Mesodermal cell (in vitro differentiated cells): ENCODE measurements around the gene CTIF.
"Not testable (repeated sequence)": the region's sequence is repeated elsewhere in the genome, so short reads cannot be mapped to it uniquely, and the experiment has no call there.

ENCODE experiments used
- H3K27ac ChIP-seq: 2 replicates; pipeline ENCODE4 v1.7.0; 2013; ENCODE audit warnings: mild to moderate bottlenecking, low read depth, low read length, moderate library complexity; ENCODE audit not compliant: severe bottlenecking
- H3K36me3 ChIP-seq: 2 replicates; pipeline ENCODE4 v1.7.1; 2013; ENCODE audit warnings: mild to moderate bottlenecking, low read length, moderate library complexity; ENCODE audit not compliant: control insufficient read depth, insufficient read depth
- H3K4me1 ChIP-seq: one replicate; pipeline ENCODE4 v1.7.1; 2013; ENCODE audit warnings: mild to moderate bottlenecking, low read length; ENCODE audit not compliant: insufficient read depth, control insufficient read depth, poor library complexity, severe bottlenecking
- H3K4me3 ChIP-seq: 2 replicates; pipeline ENCODE4 v1.7.0; 2013; ENCODE audit warnings: low read length, control low read depth, mild to moderate bottlenecking; ENCODE audit not compliant: insufficient read depth, poor library complexity, severe bottlenecking; ENCODE audit errors: extremely low read depth
- H3K9me3 ChIP-seq: 2 replicates; pipeline ENCODE4 v1.7.1; 2013; ENCODE audit warnings: mild to moderate bottlenecking, low read length, moderate library complexity; ENCODE audit not compliant: control insufficient read depth
- WGBS, 2 experiments: methylation state at CpG; one replicate each; pipeline ENCODE4 v1.1.5; 2013; ENCODE audit warnings: missing lambda C conversion rate in 2 of 2; ENCODE audit not compliant: insufficient coverage in 2 of 2; 5-methylcytosine and 5-hydroxymethylcytosine counted together

Gene CTIF

DNA sequence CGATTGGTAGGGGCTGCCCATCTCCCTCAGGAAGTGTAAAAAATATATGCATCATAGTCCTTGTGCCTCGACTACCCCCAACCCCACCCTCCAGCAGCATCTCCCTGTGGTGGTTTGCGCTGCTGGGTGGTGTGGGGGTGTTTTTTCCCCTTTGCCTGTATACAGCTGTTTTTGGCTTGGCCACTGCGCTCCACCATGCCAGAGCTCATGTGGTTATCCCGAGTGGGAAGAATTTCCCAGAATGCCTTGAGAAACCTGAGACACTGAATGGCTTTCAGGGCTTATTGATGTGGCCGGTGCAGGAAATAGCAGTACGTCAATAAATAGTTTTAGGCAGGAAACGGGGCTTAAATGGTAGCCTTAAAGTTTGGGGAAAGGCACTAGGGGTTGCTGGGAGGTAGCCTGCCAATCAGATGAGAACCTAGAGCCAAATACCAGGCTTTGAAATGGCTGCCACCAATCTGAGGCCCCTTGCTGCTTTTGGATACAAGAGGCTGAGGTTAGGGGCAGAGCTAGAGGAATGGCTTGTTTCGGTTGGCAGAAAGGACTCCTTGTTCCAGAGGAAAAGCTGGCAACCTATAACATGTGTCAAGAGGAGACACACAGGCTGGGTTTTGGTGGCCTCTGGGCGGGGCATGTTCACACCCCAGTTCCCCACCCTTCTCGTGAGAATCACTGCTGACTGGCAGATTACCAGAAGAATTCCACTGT is 267.9 kb downstream of the CTIF start:
- H3K4me3 ChIP-seq = no peak overlapping the region
- no peak overlapping the region for H3K27ac ChIP-seq
- peaks cover 9% of the 10 kb centered on the region for H3K36me3 ChIP-seq
- whole genome bisulfite sequencing, 2 experiments = 83 to 87% methylated on average over 6 to 8 of the region's 11 CpGs
- no peaks in the 10 kb centered on the region for H3K9me3 ChIP-seq
- peaks cover 3% of the 10 kb centered on the region for H3K4me1 ChIP-seq

DNA sequence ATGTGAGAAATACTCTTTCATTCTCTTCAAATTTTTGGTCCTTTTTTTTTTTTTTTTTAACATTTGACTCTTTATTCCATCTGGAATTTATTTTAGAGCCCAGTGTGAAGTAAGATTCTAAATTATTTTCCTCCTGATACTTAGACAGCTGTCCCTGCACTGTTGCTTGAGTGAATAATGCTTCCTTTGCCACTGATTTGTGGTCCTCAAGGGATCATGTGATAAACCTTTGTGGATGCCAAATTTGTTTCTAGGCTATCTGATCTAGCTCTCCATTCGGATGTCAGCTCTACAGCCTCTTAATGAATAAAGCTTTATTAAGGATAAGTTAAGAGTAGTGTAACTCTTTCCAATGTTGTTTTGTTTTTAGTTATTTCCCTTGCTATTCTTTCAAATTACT is 269.6 kb downstream of the CTIF start:
- H3K9me3 ChIP-seq = no peaks in the 10 kb centered on the region
- WGBS, 2 experiments = 100% methylated on average over 1 of the region's 1 CpG; no CpG with 5 or more reads in 1 of the 2 experiments
- H3K36me3 ChIP-seq = peaks cover 7% of the 10 kb centered on the region
- H3K4me1 ChIP-seq = peaks cover 3% of the 10 kb centered on the region
- H3K27ac ChIP-seq = no peak overlapping the region
- H3K4me3 ChIP-seq = no peak overlapping the region

DNA sequence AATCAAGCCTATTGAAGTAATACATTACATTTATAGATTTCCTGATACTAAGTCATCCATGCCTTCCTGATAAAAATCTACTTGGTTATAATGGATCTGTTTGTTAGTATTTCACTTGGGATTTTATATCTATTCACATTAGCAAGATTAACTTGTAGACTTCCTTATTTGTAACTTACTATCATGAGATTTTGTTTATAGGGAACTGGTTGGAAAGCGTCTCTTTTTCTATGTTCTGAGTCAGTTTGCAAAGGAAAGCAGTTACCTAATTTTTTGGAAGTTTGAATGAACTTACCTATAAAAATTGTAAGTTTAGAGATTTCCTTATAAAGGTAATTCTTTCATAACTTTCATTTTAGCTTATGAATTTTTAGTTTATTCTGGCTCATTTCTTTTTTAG is 270.5 kb downstream of the CTIF start:
- Histone ChIP-seq H3K9me3 (no peaks in the 10 kb centered on the region), H3K36me3 (peaks cover 8% of the 10 kb centered on the region), H3K4me1 (peaks cover 11% of the 10 kb centered on the region), H3K27ac (no peak overlapping the region), H3K4me3 (no peak overlapping the region)
- no CpG with 5 or more reads among the region's 1 CpG for WGBS, 2 experiments

DNA sequence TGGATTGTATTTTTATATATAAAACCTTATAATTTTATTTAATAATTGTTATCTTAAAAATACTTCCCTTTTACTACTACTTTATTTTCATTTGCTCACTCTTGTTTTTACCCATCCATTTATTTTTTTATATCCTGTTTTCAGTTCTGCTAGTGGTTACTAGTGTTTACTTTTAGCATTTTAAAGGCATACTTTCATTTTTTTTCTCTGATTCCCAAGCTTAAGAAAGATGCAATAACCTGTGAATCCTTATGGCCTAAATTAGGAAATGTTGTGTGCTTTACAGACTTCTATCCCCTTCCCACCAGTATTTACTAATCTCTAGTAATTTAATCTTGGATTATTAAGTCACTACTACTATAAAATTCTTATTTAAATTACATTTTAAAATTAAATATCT is 272.0 kb downstream of the CTIF start:
- Histone ChIP-seq H3K9me3 (no peaks in the 10 kb centered on the region), H3K4me1 (peaks cover 12% of the 10 kb centered on the region)

DNA sequence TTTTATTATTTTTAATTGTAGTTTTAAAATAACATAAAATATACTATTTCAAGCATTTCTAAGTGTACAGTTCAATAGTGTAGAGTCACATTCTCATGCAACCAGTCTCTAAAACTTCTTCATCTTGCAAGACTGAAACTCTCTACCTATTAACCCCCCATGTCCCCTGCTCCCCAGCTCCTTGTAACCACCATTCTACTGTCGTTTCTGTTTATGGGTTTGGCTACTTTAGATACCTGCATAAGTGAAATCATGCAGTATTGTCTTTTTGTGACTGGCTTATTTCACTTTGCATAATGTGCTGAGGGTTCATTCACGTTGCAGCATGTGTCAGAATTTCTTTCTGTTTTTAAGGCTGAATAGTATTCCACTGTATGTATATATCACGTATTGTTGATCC is 272.6 kb downstream of the CTIF start:
- Histone ChIP-seq H3K36me3 (peaks cover 4% of the 10 kb centered on the region), H3K4me1 (peaks cover 12% of the 10 kb centered on the region), H3K9me3 (no peaks in the 10 kb centered on the region), H3K27ac (no peak overlapping the region), H3K4me3 (no peak overlapping the region)
- 100% methylated on average over 1 of the region's 3 CpGs; no CpG with 5 or more reads in 1 of the 2 experiments for WGBS, 2 experiments

More for the DNA sequence above, 272.0 kb downstream of the CTIF start:
- Histone ChIP-seq H3K4me3 (no peak overlapping the region), H3K36me3 (peaks cover 4% of the 10 kb centered on the region), H3K27ac (no peak overlapping the region)

DNA sequence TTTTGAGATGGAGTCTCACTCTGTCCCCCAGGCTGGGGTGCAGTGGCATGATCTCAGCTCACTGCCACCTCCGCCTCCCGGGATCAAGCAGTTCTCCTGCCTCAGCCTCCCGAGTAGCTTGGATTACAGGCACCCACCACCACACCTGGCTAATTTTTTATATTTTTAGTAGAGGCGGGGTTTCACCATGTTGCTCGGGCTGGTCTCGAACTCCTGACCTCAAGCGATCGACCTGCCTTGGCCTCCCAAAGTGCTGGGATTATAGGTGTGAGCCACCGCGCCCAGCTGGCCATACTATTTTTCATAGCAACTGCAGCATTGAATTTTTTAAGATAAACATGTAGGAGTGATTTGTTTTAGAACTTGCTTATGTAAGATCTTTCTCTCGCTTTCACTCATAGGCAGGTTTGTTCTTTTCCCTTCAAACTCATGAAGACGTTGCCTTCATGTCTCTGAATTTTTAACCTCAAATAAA is 273.2 kb downstream of the CTIF start:
- H3K36me3 ChIP-seq, H3K9me3 ChIP-seq, H3K4me3 ChIP-seq, H3K27ac ChIP-seq: not testable (repeated sequence)
- WGBS, 2 experiments = 93% methylated on average over 5 to 8 of the region's 12 CpGs
- H3K4me1 ChIP-seq = peaks cover 10% of the 10 kb centered on the region

DNA sequence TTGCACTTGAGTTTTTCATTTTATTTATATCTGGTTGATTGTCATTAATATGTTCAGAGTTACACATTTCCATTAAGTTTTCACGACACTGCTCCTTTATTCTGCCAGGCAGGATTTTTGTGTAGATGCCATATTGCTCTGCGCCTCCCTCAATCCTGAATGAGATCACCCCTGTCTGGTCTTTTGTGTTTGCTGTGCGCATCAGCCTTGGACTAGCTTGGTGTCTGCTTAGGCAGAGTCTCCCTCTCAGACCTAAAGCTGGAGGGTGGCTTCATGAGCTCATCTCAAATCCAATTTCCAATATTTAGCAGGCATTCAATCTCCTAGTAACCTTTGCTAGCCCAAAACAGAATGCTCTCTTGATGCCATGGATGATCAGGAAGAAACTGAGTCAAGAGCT is 274.5 kb downstream of the CTIF start:
- H3K4me1 ChIP-seq = peaks cover 9% of the 10 kb centered on the region
- 90 to 100% methylated on average over 1 to 3 of the region's 3 CpGs for WGBS, 2 experiments
- peak overlapping the region; percentile 62 for H3K27ac ChIP-seq
- no peak overlapping the region for H3K4me3 ChIP-seq
- H3K9me3 ChIP-seq = no peaks in the 10 kb centered on the region
- H3K36me3 ChIP-seq = peaks cover 4% of the 10 kb centered on the region

DNA sequence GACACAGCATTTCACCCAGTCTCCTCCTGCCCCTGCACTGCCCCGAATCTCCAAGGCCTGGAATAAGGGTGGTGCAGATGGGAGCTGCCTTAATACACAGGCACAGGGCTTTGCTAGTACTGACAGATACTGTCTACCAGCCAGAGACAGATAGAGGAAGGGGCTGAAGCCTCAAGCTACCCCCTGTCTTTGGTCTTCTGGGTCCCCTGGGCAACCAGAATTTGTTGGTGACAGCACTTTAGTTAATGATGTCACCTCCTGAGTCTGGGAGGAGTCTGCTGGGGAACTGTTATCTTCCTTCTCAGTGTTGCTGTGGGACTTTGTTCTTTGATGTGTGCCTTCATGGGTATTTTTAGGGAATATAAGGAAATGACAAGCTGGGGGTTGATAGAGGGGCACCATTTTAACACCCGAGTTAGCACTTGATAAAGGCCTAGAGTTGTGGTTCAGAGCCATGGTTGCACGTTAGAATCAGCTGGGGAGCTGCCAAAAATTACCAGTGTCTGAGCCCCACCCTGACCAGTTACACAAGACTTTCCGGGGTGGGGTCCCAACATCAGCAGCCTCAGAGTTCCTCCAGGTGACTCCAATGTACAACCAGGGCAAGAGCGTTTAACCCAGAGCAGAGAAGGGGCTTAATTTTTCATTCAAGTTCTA is 275.1 kb downstream of the CTIF start:
- Histone ChIP-seq H3K27ac (peak overlapping the region; percentile 62), H3K4me3 (no peak overlapping the region), H3K4me1 (peaks cover 9% of the 10 kb centered on the region), H3K9me3 (no peaks in the 10 kb centered on the region), H3K36me3 (peaks cover 4% of the 10 kb centered on the region)
- WGBS, 2 experiments = 58 to 72% methylated on average over 2 to 4 of the region's 5 CpGs

DNA sequence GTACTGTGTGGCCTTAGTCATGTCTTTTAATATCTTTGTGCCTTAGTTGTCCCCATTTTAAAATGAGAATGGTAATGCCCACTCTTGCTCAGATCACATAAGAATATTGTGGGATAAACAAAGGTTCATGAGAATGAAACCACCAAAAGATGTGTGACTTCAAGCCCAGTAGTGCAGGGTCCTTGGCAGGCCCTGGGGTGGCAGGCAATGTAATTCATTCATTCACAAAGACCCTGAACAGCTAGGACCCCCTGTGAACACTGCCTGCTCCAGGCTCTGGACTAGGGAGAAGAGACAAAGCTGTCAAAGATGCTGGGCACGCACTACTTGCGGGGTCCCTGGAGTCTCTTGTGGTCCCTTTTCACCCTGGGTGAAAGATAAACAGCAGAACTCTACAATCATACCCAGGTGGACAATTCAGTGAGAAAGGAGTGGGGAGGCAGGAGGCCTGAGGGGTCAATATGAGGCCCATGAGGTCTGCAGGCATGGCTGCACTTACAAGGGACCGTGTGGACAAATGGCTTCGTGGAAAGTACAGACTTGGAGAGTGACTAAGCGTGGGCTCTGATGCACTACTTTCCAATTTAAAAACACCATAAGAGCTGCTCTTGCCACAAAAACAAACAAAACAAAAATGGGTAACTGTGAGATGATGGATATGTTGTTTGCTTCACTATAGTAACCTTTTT is 275.8 kb downstream of the CTIF start:
- no peaks in the 10 kb centered on the region for H3K9me3 ChIP-seq
- peaks cover 10% of the 10 kb centered on the region for H3K36me3 ChIP-seq
- peaks cover 9% of the 10 kb centered on the region for H3K4me1 ChIP-seq
- WGBS, 2 experiments = 93 to 100% methylated on average over 2 of the region's 5 CpGs
- no peak overlapping the region for H3K4me3 ChIP-seq
- H3K27ac ChIP-seq = peak overlapping the region; percentile 56

DNA sequence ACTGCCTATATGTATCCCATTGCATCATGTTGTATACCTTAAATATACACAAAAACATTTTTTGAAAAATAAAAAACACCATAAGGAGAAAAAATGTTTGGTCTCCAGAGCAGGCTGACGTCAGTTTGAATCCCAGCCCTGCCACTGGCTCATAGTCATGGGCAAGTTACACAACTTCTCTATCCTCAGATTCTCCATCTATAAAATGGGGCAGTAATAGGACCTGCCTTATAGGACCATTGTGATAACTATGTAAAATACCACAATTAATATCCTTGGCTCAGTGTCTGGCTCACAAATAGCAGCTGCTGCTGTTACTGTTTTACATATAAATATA is 276.3 kb downstream of the CTIF start:
- 100% methylated on average over 1 of the region's 1 CpG; no CpG with 5 or more reads in 1 of the 2 experiments for WGBS, 2 experiments
- no peaks in the 10 kb centered on the region for H3K9me3 ChIP-seq
- H3K27ac ChIP-seq = no peak overlapping the region
- peaks cover 9% of the 10 kb centered on the region for H3K4me1 ChIP-seq
- H3K36me3 ChIP-seq = peaks cover 10% of the 10 kb centered on the region
- no peak overlapping the region for H3K4me3 ChIP-seq
